Astrocyte (in vitro differentiated cells and primary cell): ENCODE measurements around the gene CAPN7.

Source experiments
- EZH2 ChIP-seq: IDR thresholded peaks from 2 replicates; pipeline ENCODE4 v1.6.1; 2012; ENCODE audit warnings: mild to moderate bottlenecking, low read length, inconsistent platforms; ENCODE audit not compliant: insufficient read depth
- TF ChIP-seq, protein P1 (sequence below): IDR thresholded peaks from 2 replicates; pipeline ENCODE4 v1.5.1; 2011; ENCODE audit warnings: low read depth, mild to moderate bottlenecking, inconsistent platforms, low read length, moderate library complexity; ENCODE audit not compliant: insufficient read depth

DNA sequence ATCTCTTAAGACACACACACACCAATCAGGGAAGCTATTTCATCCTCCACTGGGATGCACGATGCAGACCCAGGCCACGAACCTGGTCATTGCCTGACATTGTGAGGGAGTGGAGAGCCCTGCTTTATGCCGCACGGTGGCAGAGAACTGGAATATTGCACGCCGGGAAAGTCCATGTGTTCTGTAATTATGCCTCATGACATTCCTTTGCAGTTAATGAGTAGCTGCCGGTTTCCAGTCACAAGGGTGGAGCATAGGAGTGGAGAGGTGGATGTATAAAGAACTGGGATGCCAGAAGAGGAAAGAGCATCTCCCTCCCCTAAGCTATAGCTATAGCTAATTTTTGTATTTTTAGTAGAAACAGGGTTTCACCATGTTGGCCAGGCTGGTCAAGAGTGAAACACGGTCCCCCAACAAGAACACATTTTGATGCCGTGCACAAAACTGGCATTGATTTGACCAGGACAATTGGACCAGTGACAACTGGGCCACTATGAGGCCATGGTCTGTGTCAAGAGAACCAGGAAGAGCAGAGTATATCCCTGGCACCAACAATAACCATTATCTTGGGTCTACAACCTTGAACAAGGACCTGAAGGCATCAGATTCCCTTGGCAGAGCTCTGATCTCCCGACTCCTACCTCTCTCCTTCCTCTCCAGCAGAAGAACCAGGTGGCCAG is 74.9 kb downstream of the CAPN7 start:
- TF ChIP-seq, protein P1, sequence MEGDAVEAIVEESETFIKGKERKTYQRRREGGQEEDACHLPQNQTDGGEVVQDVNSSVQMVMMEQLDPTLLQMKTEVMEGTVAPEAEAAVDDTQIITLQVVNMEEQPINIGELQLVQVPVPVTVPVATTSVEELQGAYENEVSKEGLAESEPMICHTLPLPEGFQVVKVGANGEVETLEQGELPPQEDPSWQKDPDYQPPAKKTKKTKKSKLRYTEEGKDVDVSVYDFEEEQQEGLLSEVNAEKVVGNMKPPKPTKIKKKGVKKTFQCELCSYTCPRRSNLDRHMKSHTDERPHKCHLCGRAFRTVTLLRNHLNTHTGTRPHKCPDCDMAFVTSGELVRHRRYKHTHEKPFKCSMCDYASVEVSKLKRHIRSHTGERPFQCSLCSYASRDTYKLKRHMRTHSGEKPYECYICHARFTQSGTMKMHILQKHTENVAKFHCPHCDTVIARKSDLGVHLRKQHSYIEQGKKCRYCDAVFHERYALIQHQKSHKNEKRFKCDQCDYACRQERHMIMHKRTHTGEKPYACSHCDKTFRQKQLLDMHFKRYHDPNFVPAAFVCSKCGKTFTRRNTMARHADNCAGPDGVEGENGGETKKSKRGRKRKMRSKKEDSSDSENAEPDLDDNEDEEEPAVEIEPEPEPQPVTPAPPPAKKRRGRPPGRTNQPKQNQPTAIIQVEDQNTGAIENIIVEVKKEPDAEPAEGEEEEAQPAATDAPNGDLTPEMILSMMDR: no peak
- TF ChIP-seq EZH2: no peak
